Measurements from ENCODE around the gene ZBED4.

Gene ZBED4

DNA sequence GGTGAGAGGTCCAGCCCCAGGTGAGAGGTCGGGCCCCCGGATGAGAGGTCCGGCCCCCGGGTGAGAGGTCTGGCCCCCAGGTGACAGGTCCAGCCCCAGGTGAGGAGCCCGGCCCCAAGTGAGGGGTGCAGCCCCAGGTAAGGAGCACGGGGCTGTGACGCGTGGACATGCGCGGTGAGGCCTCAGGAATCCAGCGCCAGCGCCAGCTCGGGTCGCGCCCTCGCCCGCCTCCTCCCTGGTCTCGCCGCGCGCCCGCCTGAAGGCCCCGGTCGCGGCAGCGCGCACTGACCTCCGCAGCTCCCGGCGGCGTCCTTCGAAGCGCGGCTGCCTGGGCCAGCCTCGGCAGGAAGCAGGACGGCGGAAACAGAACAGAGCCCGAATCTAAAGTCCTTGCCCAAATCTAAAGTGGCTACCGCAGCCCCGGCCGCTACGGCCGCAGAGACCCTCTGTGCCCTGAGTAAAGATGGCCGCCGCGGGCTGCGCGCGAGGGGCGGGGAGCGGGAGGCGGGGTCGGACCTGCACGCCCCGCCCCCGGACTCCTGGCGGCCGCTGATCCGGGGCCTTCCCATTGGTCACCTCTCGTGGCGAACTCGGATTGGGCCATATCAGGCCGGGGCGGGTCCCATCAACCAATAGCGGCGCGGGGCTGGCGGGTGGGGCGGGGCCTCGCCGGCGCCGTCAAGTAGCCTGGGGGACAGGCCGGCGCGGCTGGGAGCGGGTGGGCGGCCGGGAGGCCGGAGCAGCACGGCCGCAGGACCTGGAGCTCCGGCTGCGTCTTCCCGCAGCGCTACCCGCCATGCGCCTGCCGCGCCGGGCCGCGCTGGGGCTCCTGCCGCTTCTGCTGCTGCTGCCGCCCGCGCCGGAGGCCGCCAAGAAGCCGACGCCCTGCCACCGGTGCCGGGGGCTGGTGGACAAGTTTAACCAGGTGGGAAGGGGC lies 64.6 kb downstream of the ZBED4 start, which contains the start of the genes ALG12 and CRELD2:
ALG12 (minus strand) TSS at position 465 of the 937 bp plus-strand sequence. CDS start 4,673 bp downstream, outside the sequence.
CRELD2 (plus strand) TSS at position 661 of the 937 bp plus-strand sequence; CDS start at position 797, 136 bp downstream.
- H3K4me3 ChIP-seq (ENCODE audit: low read depth, low read length): peak within 1 kb of the TSS; percentile 94
- peak; percentile 83 for DNase-seq (ENCODE audit: low read depth)
- TF ChIP-seq, protein P1, sequence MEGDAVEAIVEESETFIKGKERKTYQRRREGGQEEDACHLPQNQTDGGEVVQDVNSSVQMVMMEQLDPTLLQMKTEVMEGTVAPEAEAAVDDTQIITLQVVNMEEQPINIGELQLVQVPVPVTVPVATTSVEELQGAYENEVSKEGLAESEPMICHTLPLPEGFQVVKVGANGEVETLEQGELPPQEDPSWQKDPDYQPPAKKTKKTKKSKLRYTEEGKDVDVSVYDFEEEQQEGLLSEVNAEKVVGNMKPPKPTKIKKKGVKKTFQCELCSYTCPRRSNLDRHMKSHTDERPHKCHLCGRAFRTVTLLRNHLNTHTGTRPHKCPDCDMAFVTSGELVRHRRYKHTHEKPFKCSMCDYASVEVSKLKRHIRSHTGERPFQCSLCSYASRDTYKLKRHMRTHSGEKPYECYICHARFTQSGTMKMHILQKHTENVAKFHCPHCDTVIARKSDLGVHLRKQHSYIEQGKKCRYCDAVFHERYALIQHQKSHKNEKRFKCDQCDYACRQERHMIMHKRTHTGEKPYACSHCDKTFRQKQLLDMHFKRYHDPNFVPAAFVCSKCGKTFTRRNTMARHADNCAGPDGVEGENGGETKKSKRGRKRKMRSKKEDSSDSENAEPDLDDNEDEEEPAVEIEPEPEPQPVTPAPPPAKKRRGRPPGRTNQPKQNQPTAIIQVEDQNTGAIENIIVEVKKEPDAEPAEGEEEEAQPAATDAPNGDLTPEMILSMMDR (IDR thresholded peaks at IDR 0.05; ENCODE audit: low read depth, low read length, missing control alignments): no peak

DNA sequence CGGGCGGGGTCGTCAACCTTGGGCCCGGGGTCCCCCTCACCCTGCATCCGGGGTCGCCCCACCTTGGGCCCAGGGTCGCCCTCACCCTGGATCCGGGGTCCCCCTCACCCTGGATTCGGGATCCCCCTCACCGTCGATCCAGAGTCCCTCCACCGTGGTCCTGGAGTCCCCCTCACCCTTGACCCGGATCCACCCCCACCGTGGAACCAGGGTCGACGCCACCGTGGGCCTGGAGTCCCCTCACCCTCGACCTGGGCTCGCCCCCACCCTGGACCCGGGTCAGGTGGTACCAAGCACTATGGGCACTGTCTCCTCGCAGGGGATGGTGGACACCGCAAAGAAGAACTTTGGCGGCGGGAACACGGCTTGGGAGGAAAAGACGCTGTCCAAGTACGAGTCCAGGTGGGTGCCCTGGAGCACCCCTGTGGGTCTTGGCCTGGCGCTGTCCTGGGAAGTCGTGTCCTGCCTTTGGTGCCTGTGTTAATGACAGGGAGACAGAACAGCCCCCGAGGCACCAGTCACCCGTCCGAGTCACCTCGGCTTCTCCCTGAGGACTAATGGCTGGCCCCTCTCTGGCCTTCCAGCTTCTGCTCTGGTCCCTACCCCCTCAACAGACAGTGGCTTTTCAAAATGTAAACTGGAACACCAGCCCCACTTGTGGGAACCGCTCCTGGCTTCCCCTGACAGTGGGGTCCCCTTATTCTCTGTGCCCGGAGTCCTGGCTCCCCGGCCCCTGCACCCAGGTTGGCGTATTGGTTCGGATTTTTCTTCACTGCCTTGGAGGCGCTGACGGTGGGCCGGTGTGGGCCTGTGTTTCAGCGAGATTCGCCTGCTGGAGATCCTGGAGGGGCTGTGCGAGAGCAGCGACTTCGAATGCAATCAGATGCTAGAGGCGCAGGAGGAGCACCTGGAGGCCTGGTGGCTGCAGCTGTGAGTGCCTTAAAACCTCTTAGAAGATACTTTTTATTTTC lies 65.6 kb downstream of the ZBED4 start:
- DNase-seq (ENCODE audit: low read depth): no peak
- TF ChIP-seq, protein P1 (IDR thresholded peaks at IDR 0.05; ENCODE audit: low read depth, low read length, missing control alignments): no peak
- peak overlapping the region; percentile 94 for H3K4me3 ChIP-seq (ENCODE audit: low read depth, low read length)

DNA sequence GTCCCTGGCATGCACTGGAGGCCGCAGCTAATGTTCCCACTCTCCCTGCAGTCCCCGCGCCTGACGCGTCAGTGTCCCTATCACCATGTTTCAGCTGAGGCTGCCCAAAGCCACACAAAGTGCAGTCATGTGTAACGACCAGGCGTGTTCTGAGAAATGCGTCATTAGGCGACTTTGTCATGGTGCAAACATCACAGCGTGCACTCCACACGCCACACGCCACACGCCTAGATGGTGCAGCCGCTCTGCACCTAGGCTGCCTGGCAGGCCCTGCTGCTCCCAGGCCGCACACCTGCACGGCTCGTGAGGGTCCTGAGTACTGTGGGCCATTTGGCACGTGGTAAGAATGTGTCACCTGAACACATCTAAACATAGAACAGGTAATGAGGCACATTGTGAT lies 67.2 kb downstream of the ZBED4 start:
- TF ChIP-seq, protein P1 (IDR thresholded peaks at IDR 0.05; ENCODE audit: low read depth, low read length, missing control alignments): no peak
- no peak overlapping the region for H3K4me3 ChIP-seq (ENCODE audit: low read depth, low read length)
- DNase-seq (ENCODE audit: low read depth): no peak

DNA sequence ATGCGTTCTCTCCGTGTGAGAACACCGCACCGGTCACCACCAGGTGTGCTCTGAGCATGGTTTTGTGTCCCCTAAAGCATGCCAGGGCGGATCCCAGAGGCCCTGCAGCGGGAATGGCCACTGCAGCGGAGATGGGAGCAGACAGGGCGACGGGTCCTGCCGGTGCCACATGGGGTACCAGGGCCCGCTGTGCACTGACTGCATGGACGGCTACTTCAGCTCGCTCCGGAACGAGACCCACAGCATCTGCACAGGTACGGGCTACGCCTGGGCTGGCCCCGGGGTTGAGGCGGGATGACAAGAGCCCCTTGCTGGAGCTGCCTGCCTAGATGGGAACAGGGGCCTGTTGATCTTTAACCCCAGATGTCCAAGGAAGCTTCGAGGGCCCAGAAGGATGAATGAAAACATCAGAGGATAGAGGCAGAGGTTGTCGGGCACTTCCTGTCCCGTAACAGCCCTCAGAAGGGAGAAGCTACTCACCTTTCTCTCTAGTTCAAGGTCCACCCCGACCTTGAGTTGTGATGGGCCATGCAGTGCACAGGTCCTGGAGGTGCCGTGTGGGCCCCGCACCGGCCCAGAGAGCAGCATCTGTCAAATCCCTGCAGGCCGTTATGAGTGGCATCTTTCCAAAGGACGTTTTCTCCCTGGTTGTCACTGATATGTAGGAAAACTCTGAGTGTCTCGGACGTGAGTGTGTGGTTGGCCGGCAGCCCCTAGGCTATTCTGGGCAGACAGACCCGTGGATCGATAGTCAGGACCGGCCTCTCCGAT lies 68.0 kb downstream of the ZBED4 start:
- TF ChIP-seq, protein P1 (IDR thresholded peaks at IDR 0.05; ENCODE audit: low read depth, low read length, missing control alignments): no peak
- no peak for DNase-seq (ENCODE audit: low read depth)
- no peak overlapping the region for H3K4me3 ChIP-seq (ENCODE audit: low read depth, low read length)

DNA sequence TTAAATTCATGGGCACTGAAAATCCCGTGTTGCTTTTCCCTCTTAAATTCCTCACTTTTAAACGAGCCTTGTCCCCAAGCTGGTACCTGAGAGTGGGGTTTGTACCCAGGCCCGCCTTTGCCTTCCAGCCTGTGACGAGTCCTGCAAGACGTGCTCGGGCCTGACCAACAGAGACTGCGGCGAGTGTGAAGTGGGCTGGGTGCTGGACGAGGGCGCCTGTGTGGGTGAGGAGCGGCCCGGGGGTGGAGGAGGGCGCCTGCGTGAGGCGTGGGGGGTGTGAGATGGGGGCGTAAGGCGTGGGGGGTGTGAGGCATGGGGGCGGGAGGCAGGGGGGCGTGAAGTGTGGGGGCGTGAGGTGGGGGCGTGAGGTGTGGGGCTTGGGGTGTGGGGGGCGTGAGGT lies 68.8 kb downstream of the ZBED4 start:
- DNase-seq (ENCODE audit: low read depth): no peak
- no peak overlapping the region for H3K4me3 ChIP-seq (ENCODE audit: low read depth, low read length)
- TF ChIP-seq, protein P1 (IDR thresholded peaks at IDR 0.05; ENCODE audit: low read depth, low read length, missing control alignments): no peak

DNA sequence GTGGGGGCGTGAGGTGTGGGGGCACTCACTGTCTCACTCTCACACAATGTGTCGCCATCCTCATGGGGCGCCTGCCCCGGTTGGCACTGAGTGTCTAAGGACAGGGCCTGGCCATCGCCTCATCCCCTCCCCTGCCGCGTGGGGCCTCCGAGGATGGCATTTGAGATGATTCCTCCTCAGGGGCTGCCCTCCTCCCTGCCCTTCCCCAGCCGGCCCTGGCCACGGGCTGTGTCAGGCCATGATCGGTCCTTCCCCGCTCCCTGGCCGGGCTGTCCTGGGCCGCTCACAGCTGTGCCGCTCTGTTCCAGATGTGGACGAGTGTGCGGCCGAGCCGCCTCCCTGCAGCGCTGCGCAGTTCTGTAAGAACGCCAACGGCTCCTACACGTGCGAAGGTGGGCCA lies 69.3 kb downstream of the ZBED4 start:
- TF ChIP-seq, protein P1 (IDR thresholded peaks at IDR 0.05; ENCODE audit: low read depth, low read length, missing control alignments): no peak
- no peak overlapping the region for H3K4me3 ChIP-seq (ENCODE audit: low read depth, low read length)
- no peak for DNase-seq (ENCODE audit: low read depth)
